HG03460 (cell line): ENCODE data around the gene ZNF195.
A peak's percentile ranks its signal among the peaks of the same experiment; 100 is the strongest.
"Not testable (repeated sequence)": the region's sequence is repeated elsewhere in the genome, so short reads cannot be mapped to it uniquely, and the experiment has no call there.

Source experiments
- ATAC-seq: cut with Tn5 transposase; IDR thresholded peaks from one replicate; pipeline ENCODE4 v1.9.1; 2021; ENCODE audit not compliant: unreplicated experiment

The ZNF195 gene

GRCh38 chr11:3378426-3379423, at the start of gene ZNF195:
TSS of gene ZNF195 (minus strand) at chr11:3379146. CDS start at chr11:3379040, 106 bp downstream.
- peak; percentile 100 for ATAC-seq

GRCh38 chr11:3428076-3428475, 49.1 kb upstream of the ZNF195 start:
- not testable (repeated sequence) for ATAC-seq

- ATAC-seq, result not testable (repeated sequence)
These were observed 47.6 kb upstream of the ZNF195 start for GRCh38 chr11:3426541-3426940.

- ATAC-seq, result not testable (repeated sequence)
These were observed 45.0 kb upstream of the ZNF195 start for GRCh38 chr11:3423928-3424327.

- ATAC-seq, result not testable (repeated sequence)
These were observed 44.3 kb upstream of the ZNF195 start for GRCh38 chr11:3423138-3423731.

- ATAC-seq, result peak; percentile 93
These were observed 43.6 kb upstream of the ZNF195 start for GRCh38 chr11:3422380-3423137.

- peak; percentile 11 for ATAC-seq
These were observed 42.8 kb upstream of the ZNF195 start for GRCh38 chr11:3421608-3422379.

DNA sequence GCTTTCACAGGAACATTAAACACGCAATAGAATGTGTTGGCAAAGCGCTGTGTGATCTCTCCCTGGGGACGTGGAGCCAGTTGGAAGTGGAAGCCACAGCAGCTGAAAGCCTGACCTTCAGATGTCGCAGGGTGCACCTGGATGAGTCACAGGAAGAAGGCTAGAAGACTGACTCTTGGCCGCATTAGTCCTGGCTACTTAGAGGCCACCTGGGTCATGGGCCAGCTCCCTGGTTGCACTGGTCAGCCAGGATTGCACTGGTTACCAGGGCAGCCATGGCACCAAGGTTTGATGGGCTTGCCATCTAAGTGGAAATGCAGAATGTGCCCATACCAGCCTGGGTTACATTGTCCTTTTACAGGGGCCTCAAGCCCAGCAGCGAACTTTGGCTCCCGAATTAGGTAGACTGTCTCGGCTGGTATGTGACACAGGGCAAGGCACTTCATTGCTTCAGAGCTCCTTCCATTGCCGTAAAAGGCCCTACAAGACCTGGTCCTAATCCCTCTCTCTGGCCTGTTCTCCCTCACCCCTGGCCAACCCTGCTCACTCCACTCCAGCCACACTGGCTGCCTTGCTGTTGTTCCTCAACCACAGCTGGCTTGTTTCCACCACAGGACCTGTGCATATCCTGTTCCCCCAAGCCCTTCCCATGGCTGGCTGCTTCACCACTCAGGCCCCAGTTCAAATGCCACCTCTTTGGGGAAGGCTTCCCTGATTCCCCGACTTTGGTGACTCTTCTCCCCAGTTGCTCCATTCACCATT, 41.5 kb upstream of the ZNF195 start:
- ATAC-seq, result not testable (repeated sequence)

DNA sequence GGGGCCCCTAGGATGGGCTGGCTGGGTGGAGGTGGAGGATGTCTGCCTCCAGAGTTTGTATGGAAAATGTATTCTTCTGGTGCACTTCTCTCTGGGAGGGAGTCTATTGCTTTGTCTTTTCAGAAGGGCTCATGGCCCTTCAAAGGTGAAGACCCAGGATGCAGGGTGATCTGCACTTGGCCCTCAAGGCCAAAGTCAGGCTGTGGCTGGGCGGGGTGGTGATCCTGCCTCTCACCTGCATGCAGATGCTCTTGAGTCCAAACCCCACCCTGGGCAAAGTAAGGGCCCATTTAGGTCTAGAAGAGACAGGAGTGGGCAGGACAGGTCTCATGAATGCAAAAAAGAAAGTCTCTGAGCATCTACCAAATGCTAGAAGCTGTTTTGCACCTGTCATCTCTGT, 40.5 kb upstream of the ZNF195 start:
- ATAC-seq, result not testable (repeated sequence)

- ATAC-seq, result not testable (repeated sequence)
These were observed 38.1 kb upstream of the ZNF195 start for GRCh38 chr11:3417047-3417446.

DNA sequence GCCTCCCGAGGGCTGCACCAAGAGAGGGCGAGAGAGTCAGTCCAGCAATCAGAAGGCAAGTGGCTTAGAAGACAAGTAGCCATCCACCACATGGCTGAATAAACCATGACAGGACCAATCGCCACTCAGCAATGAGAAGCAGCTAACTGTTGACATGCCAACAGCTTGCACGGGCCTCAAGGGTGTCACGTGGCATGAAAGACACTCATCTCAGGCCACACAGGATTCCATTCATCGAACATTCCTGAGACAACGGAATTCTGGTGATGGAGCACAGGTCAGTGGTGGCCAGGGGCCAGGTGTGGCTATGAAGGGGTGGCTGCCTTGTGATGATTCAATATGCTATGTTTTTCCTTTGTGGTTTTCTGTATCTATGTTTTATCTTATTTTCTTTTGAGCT, 36.4 kb upstream of the ZNF195 start:
- ATAC-seq, result not testable (repeated sequence)

- ATAC-seq, result not testable (repeated sequence)
These were observed 34.7 kb upstream of the ZNF195 start for GRCh38 chr11:3413666-3414065.

GRCh38 chr11:3412837-3413236, 33.9 kb upstream of the ZNF195 start:
- ATAC-seq, result no peak

DNA sequence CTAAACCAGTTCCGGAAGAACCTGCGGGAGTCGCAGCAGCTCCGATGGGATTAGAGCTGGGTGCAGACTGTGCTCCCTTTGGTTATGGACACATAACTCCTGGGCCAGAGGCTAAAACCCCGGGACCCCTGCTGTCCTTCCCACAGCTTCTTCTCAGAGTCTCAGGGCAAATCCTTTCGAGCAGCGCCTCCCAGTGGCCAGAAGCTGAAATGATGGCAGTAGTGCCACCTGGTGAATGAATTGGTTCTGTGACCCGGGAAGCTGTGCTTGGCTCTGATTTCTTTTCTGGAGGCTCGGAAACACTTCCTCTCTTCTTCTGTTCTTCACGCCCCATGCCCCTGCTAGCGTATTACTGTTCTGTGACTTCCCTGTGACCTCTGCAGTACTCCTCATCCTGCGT, 29.8 kb upstream of the ZNF195 start:
- ATAC-seq, result not testable (repeated sequence)

- ATAC-seq, result not testable (repeated sequence)
These were observed 29.2 kb upstream of the ZNF195 start for GRCh38 chr11:3408058-3408605.

GRCh38 chr11:3406937-3407336, 28.0 kb upstream of the ZNF195 start:
- not testable (repeated sequence) for ATAC-seq

DNA sequence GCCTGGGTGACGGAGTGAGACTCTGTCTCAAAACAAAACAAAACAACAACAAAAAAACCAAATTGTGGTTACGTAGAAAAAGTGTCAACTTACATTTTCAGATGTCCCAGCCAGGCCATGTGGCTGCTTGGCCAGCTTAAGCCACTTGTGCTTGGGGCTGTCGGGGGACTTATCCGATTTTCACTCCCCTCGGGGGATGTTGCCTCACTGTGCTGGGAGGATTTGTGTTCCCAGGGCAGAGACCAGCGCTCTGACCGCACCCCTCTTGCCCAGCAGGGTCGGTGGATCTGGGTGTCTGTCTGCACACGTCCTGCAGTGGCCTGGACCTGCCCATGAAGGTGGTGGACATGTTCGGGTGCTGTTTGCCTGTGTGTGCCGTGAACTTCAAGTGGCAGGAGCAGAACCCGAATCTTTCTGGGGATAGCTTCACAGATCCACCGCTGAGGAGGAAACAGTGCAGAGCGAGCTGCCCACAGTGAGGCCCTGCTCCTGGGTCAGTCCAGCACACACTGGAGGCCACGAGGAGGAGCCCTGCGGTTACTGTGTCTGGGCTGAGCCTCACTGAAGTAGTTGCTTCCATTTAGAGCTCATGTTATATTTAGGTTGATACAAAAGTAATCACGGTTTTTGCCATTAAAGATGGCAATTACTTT, 27.4 kb upstream of the ZNF195 start:
- not testable (repeated sequence) for ATAC-seq

DNA sequence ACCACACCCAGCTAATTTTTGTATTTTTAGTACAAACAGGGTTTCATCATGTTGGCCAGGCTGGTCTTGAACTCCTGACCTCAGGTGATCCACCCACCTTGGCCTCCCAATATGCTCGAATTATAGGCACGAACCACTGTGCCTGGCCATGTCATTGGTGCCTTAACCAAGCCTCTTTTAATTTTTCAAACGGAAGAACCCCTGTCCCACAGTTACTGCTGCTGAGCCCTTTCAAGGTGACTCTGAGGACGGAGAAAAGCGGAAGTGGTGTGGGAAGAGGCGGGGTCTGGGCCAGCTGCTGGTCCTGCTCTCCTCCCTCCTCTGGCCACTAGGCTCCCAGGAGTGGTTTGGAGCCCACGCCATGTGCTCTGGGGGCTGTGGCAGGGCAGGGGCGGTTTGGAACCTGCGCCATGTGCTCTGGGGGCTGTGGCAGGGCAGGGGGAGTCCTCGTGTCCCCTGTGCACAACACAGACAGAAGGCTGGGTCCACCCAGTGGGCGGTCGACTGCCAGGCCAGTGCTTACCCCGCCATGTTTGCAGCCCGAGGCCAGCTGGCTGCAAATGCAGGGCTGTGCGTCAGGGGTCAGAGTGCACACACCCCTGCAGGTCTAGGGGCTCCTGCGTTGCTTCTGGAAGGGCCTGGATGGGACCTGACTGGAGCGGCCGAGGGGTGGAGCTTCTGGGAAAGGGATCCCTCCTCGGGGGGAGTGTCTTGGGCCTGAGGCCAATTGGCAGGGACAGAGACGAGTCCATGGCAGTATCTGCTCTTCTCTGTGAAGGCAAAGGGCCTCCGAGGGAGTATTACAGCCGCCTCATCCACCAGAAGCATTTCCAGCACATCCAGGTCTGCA, 25.4 kb upstream of the ZNF195 start:
- not testable (repeated sequence) for ATAC-seq
